Right forelimb (tissue), 1 donor: ENCODE measurements around the gene DYNLT5.
"Not testable (repeated sequence)": the region's sequence is repeated elsewhere in the genome, so short reads cannot be mapped to it uniquely, and the experiment has no call there.

ENCODE experiments used
- DNase-seq: peaks from one replicate; pipeline ENCODE4 v3.0.0-alpha.2; 2018

Gene DYNLT5, protein sequence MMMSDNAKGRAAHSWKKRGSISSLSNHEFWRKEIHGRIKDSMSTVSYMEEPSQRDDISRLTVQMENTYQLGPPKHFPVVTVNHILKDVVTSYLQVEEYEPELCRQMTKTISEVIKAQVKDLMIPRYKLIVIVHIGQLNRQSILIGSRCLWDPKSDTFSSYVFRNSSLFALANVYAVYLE

GRCh38 chr1:66752000-66752592, at the start of gene DYNLT5:
Gene DYNLT5 (plus strand): TSS chr1:66752459. CDS start chr1:66754659, 2,200 bp downstream.
- DNase-seq: peak; percentile 67

GRCh38 chr1:66704177-66704875, 47.9 kb upstream of the DYNLT5 start:
- no peak for DNase-seq

- no peak for DNase-seq
These were observed 47.1 kb upstream of the DYNLT5 start for GRCh38 chr1:66705110-66705509.

- DNase-seq: no peak
These were observed 40.8 kb upstream of the DYNLT5 start for GRCh38 chr1:66711420-66711819.

DNA sequence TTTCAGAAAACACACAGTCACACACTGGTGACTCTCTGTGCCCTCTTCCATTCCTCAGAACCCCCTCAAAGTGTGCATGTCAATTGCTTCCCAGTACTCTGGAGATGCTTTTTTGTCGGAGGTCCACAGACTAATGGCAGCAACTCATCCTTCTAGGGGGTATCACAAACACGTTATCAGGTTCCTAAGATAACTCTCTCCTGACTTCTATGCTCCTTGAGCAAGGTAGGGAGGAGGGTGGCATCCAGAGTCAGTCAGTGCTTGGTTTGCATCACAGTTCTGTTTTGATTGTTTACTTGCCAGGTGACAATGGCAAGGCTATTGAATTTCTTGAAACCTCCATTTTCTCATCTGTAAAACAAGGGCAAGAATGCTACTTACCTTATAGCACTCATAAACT, 39.4 kb upstream of the DYNLT5 start:
- DNase-seq: no peak

DNA sequence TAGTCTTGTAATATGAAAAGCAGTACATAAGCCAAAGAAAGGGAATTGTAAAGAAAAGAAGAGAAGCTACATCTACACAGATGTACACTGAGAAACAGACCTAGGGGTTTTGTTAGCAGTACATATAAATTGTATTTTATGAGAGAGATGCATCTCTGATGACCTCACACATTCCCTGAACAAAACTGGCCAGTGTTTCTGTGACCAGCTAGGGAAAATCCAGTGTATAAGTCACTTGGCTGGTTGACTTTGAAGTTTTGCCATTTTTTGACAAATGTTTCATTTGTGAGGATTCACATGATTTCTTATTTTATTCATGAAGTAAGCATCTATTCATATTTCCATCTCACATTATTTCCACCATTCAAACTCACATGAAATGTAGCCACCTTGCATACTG, 28.3 kb upstream of the DYNLT5 start:
- DNase-seq: no peak

DNA sequence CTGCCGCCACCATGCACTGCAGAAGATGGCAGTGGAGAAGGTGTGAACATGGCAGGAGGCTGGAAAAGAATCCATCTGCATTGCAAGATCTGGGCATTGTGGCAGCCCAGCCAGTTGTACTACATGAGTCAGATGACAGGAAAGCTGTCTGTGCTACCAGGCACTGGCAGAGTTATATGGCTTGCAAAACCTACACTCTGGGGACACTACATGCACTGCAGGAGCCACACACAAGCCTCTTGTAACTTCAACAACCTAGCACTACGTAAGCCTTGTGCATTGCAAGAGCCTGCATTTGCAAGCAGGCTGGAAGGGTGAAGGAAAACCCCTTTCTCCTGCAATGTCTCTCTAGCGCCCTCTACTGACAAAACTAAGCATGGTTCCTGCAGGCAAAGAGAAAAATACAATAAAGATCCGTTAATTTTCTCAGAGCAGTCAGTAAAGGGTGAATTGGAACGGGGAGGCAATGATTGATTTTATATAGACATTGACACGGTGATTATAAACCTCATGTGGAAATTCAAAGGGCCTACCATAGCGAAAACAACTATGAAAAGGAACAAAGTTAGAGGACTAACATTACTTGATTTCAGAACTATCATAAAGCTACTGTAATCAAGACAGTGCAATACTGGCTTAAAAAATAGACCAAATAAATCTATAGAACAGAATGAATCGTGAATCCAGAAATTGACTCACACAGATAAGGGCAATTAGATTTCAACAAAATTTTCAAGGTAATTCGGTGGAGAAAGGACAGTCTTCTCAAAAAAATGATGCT, 26.2 kb upstream of the DYNLT5 start:
- peak; percentile 51 for DNase-seq

- no peak for DNase-seq
These were observed 24.2 kb upstream of the DYNLT5 start for GRCh38 chr1:66728021-66728420.

DNA sequence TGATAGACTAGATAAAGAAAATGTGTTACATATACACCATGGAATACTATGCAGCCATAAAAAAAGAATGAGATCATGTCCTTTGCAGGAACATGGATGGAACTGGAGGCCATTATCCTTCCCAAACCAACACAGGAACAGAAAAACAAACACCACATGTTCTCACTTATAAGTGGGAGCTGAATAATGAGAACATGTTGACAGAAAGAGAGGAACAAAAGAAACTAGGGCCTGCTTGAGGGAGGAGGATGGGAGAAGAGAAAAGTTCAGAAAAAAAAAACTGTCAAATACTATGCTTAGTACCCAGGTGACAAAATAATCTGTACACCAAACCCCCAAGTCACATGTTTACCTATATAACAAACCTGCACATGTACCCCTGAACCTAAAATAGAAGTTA, 23.5 kb upstream of the DYNLT5 start:
- not testable (repeated sequence) for DNase-seq

- no peak for DNase-seq
These were observed 23.1 kb upstream of the DYNLT5 start for GRCh38 chr1:66729119-66729518.

GRCh38 chr1:66729523-66729922, 22.7 kb upstream of the DYNLT5 start:
- no peak for DNase-seq

DNA sequence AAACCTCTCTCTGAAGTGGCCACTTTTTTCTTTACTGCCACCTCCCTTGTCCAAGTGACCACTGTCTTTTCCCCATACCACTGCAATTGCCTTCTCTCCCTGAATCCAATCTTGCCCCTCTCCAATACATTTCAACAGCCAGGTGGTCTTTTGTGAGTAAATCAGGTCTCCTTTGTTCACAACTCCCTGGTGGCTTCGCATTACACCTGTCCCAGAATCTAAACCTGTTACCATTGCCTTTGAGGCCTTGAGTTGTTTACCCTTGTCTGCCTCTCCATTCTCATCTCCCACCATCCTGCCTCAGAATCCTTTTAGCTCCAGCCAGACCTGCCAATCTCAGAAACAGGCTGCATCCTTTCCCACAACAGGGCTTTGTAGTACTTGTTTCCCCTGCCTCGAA, 21.8 kb upstream of the DYNLT5 start:
- DNase-seq: no peak

DNA sequence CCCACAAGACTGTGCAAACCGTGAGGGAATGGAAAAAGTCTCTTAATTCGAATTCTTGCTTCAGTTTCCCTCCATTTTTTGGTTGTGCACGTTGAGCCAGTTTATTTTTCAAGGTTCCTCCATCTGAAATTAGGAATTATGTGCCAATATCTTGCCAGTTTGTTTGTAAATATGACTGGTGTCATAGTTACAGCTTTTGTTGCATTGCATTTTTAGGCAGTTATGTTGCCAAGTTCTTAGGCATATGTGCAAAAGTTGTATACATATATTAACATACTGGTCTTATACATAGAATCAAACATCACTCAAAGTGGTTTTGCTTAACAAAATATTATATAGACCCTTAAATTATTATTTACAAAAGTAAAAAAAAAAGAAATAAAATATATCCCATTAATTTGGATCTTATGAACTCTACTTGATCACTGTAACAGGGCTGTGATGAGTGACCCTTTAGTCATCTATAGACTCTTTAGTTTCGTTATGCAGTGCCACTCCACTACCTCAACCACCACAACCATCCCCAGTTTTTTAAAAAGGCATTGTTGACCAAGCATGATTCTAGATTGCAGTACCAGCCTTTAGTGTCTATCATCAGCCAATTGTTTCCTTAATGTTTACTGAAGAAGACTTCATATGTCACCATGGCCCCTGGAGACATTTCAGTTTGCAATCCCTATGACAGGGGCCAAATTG, 20.9 kb upstream of the DYNLT5 start:
- no peak for DNase-seq

- DNase-seq: no peak
These were observed 19.7 kb upstream of the DYNLT5 start for GRCh38 chr1:66732407-66733166.

DNA sequence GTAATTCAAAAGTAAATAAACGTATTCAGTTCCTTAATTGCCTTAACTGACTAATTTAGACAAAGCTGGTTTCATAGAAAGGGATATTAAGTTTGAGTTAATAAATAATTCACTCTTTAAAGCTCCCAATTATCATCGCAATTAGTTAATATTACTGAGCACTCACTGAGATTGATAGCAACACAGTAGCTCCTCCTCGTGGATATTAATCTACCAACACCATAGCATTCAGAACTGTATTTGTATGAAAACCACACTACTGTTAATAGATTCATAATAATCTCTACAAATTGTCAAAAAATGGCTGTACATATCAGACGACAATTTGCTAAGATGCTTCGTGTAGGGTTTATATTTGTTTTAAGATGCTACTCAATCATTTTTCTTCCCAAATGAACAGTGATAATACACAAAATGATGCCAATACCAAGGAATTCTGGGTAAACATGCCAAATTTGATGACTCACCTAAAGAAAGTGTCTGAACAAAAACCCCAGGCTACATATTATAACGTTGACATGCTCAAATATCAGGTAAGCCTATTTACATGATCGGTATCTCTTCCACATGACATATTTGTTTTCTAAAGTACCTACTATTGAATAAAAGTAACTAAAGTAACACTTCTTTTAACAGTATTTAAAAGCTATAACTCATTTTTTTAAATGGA, 18.8 kb upstream of the DYNLT5 start:
- DNase-seq: no peak

GRCh38 chr1:66734531-66734930, 17.7 kb upstream of the DYNLT5 start:
- DNase-seq: not testable (repeated sequence)

- DNase-seq: no peak
These were observed 14.4 kb upstream of the DYNLT5 start for GRCh38 chr1:66737836-66738235.

GRCh38 chr1:66739401-66740157, 12.7 kb upstream of the DYNLT5 start:
- DNase-seq: no peak

DNA sequence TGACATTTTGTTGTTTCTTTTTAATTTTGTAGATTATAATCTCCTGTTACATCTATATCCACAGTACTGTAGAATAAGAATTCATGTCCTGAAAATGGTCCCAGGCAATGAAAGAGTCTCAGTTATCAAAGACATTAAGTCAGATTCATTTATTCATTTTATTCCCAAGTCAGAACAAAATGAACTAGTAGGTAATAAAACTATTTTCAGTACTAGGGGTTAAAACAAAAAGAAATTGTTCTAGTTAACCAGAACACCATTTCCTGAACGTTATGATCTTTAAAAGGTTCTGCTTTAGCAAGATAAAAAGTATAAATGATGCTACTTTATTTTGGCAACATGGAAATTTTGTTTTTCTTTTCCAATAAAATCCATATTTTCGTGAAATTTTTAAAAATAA, 6.8 kb upstream of the DYNLT5 start:
- DNase-seq: no peak

DNA sequence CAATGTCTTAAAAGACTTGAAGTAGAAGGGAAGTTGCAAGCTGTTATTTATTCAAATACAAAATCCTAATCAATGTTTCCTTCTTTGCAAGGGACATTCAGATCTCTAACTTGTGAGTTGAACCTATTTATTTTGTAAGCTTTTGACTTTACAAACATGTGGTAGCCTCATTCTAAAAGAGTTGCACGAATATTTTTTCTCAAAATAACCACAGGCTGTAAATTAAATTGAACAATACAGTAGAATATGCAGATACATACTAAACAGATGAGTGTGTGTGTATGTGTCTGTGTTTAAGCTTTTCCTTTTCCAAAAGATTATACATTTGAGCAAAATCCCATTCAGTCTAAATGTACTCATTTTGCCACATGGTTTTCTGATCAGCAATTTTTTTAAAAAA, 4.8 kb upstream of the DYNLT5 start:
- DNase-seq: no peak

GRCh38 chr1:66750577-66750976, 1.7 kb upstream of the DYNLT5 start:
- no peak for DNase-seq
